Stimulated activated CD8-positive, alpha-beta memory T cell treated with anti-CD3 and anti-CD28 coated beads, Interleukin-7, amount 100 ng/mL, for 24 hours (primary cell): Measurements from ENCODE around the gene ENDOU.

Source experiments
- DNase-seq: peaks from one replicate; pipeline ENCODE4 v3.0.0-alpha.2; 2020; ENCODE audit warnings: low read depth

Gene ENDOU

DNA sequence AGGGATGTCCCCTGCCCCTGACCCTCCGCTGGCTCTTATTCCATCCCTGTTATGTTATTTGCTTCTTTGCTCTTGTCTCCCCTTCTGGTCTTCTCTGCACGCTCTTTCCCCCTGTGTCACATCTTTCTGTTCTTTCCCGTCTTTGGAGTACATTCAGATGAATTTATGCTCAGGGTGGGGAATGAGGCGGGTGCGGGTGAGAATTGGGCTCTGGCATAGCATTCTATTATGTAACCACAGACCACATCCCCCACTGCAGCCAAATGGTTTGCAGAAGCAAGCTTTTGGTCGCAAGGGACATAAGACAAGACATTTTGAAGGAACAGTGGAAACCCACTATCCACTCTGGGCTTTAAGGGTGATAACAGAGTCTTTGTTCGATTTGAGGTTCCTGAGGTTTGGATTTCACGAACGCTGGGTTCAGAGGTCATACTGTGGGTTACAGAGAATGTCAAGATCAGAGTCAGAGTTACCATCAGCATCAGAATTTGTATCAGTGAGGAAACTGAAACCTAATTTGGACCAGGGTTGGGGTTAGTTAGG, 3.8 kb downstream of the ENDOU start:
- DNase-seq = no peak

DNA sequence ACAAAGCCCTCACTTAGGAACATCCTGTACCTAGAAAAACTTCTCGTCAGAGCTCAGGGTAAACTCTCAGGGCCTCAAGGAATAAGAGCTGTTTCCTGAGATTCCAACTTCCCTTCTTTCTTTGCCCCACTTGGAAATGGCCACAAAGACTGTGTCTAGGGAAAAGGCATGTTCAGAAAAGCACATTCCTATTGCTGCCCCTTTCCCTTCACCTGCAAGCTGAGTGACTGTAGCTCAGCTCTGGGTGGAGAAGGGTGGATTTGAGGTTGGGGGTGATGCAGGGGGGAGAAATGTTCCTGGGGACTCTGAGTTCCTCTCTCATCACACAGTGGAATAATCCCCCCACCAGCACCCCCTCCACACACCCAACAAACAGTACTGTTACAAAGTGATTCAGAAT, 6.8 kb downstream of the ENDOU start:
- DNase-seq = no peak

DNA sequence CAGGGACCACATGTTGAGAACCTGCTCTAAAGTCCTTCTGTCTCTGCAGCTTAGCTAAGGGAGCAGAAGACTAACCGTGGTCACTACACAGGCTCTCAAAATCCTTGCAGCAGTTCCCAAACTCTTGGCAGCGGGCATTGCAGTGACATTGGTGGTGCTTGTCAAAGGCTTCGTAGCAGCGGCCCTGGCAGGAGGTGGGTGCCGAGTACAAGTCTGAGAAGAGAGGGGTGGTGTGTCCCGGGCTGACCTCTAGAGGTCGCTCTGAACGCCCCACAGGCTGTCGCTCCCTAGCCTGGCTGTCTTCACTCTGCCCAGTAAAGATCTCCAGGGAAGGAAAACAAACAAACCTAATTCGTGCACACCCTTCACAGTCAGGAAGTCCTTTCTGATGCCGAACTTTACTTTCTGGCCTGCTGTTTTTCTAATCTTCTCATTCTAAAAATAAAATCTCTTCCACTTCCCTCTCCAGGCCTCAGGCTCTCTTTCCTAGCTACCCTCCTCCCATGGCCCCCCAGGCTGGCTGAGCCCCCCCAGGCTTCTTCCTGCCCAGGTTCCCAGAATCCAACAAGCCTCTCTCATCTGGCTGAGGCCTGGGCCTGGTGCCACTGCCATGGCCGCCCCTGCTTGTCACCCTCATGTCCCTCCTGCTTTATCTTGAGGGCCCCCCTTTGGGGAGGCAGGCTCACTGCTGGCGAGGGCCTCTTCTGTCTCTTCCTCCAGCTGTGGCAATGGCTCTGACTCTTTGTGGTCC, 7.7 kb downstream of the ENDOU start:
- no peak for DNase-seq

DNA sequence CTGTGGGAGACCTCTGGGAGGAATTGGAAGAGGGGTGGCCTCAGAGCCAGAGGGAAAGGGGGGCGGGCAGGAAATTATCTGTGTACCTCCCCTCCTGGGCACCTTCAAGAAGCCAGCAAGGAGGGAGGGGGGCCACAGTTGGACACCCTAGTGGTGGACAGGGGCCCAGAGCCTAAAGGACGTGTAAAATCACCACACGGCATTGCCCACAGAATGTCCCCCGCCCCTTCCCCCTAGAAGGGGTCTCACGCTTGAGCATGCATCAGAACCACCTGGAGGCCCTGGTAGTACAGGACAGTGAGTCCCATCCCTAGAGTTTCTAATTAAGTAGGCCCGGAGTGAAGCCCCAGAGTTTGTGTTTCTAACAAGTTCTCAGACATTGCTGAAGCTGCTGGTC, 8.2 kb downstream of the ENDOU start:
- DNase-seq = no peak

DNA sequence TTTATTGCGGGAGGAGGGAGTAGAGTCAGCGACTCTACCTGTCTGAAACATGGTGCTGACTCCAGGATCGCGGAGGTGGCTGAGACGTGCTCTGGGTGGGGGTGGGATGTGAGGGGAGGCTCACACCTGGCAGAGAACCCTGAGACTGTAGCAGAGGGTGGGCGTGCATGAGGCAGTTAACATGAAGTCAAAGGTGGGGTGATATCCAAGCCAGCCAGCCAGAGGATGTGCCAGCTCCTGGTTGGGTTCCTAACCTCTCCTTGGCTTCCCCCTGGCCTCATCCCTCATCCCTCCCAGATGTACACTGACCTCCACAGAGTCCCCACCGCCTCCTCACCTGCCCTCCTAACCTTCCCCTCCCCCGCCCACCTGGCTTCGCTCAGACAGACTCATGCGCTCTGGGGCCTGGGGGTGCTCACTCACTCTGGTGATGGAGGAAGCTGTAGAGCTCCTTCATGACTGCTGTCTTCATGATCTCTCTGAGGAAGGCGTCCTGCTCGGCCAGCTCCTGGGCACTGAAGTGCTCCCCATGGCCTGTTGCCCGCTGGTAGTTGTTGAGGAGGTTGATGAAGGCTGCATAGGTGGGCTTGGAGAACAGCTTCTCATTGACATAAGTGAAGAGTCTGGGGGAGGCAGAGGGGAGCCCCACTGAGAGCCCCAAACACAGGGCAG, 9.3 kb downstream of the ENDOU start:
- DNase-seq = no peak

DNA sequence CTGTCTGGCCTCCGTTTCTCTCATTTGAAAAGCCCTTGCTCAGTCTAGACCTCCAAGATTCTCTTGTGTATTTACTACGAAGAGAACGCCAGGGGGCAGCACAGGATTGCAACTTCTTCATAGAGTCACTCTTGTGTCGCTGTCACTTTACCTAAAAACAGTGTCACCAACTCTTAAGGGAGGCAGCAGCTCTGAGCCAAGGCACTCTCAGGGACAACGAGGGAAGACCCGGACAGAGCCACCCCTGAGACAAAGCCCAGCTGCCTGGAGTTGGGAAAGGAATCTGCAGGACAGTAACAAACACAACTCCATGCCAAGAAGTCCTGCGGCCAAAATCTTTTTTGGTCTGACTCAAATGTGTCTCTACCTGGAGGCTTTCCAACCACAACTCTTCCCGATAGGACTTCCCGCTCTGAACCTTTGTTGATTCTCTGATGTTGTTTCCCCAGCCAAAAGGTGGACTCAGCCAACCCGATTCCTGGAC, 9.9 kb downstream of the ENDOU start:
- peak; percentile 50 for DNase-seq

DNA sequence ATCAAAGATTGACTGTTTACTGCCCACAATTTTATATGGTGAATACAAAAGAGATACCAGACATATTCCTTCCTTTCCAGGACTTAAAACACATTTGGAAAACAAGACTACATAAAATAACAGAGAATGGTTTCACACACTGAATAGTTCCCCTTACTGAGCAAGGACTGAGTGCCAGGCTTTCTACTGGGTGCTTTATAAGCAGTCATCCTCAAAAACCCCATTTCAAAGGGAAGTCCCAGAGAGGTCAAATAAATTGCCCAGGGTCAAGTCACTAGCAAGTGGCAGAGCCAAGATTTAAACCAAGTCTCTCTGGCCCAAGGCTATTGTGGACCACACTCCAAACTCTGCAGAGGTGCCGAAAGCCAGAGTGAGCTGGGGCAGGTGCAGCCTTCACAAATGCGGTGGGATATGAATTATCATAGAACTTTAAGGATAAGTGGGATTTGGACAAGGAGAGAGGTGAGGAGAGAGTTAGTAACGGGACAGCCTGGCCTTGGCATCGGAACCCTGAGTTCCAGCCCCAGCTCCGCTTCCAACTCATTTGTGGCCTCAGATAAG, 10.4 kb downstream of the ENDOU start:
- no peak for DNase-seq

DNA sequence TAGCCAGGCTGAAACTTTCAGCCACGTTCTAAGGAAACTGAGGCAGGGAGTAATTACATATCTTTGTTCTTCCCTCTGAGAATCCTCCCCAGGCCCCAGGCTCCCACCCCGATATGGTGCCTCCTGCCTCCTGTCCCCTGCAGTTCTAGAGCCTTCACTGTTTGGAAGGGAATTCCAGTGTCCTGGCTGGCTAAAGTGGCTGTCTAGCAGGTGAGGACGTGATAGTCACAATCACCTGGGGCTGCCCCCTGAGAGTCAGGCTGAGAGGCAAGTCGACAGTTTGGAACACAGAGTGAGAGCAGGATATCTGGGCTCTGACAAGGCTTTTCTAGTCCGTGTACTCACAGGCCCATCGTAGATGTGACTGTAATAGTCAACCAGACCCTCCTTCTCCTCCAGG, 13.1 kb downstream of the ENDOU start:
- DNase-seq = no peak

DNA sequence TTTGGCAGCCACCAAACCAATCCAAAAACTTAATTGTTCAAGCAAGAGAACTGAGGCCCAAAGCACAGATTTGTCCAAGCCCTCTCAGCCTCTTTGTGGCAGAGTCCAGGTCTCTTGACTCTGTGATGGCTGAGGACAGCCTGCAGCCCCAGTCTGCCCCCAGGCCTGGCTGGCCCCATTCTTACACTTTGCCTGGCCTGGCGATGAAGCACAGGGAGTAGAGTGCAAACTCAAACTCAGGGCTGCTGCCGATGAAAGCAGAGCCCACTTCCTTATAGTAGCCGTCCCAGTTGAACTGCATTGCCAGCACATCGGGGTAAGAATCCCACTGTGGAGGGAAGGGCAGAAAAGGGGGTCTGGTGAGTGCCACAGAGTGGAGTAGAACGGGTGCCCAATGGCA, 13.8 kb downstream of the ENDOU start:
- DNase-seq = no peak

DNA sequence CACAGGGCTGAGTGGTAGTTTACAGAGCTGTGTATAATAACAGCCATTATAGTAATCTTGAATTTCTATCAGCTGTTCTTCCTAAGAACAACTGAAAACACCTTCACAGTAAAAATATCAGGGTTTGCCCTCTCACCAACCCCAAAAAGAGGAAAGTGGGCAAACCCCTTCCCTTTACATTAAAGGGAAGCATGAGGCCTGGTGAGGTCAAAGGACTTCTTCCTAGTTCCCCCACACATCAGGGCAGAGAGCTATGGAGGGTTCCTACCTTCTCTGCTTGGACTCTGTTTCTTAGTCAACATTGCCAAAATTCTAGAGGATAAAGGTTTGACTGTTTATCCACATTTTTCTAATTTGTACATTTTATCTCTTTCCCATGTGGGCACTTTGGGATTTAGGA, 15.0 kb downstream of the ENDOU start:
- DNase-seq = no peak

DNA sequence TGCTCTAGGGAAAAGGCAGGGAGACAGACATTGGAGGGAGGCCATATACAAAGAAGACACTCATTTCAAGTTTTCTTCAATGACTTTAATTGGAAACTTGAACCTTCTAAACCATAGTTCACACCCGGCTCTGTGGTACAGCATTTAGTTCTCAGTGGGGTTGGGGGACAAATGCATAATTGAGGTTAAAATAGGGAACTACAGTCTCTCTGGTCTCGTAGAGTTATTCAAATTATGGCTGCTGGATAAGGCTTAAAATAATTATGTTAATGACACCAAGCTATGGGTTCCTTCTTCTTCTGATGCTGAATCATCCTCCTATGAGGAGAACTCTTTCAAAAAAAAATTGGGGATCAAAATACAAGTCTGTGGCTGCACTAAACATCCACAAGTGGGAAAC, 15.6 kb downstream of the ENDOU start:
- no peak for DNase-seq

DNA sequence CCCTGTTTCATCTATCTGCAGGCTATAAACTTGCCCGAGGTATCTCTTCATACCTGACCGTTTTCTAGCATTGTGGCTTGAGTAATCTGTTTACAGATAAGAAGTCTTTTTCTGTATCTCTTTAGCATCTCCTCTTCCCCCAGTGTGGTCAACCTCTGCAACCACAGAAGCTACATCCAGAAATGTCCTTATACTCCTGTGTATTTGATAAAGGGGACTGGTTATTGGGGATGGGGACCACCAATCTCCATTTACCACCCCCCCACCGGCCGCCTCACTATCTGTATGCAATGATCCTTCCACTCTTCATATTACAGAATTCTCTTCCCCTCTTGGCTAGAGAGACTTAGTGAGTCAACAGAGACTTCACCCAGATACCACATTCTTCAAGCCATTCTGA, 16.1 kb downstream of the ENDOU start:
- DNase-seq = no peak

DNA sequence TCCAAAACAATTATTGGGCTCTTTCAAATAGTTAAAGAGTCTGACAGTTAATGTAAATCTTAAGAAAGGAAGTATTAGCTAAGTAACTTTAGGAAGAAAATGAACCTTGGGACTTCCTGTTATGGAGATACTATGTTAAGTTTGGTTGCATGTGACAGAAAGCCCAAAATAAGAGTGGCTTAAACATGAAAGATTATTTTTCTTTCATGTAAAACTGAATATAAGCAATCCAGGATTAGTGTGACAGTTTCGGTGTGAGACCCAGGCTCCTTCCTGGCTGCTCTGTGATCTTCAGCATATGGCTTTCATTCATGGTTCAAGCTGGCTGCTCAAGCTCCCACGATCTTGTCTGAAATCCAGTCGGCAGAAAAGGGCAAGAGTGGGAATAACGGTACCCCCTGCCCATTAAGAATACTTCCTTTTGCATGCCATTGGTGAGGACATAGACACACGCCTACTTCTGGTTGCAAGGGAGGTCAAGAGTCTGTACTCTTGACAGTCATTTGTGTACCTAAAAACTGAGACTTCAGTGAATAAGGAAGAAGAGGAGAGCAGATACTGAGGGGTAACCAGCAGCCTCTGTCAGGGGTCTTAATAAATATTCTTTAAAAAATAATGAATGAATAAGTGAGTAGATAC, 17.3 kb downstream of the ENDOU start:
- no peak for DNase-seq

DNA sequence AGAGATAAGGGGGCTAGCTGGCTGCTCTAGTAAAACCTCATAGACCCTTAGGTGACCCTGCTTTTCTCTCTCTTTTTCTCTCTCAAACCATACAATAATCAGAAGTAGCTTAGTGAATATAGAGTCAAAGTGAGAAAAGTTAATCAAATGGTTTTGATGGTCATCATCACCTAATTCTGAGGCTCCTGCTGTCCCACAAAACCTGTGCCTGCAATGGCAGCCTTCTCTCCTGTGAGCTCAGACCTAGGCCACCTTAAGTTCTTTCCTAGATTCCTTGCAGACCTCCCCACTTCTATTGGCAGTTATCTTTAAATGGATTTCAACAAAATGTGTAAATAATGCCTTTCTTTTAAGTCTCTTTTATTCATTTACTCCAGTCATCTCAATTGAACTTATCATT, 17.9 kb downstream of the ENDOU start:
- DNase-seq = no peak

DNA sequence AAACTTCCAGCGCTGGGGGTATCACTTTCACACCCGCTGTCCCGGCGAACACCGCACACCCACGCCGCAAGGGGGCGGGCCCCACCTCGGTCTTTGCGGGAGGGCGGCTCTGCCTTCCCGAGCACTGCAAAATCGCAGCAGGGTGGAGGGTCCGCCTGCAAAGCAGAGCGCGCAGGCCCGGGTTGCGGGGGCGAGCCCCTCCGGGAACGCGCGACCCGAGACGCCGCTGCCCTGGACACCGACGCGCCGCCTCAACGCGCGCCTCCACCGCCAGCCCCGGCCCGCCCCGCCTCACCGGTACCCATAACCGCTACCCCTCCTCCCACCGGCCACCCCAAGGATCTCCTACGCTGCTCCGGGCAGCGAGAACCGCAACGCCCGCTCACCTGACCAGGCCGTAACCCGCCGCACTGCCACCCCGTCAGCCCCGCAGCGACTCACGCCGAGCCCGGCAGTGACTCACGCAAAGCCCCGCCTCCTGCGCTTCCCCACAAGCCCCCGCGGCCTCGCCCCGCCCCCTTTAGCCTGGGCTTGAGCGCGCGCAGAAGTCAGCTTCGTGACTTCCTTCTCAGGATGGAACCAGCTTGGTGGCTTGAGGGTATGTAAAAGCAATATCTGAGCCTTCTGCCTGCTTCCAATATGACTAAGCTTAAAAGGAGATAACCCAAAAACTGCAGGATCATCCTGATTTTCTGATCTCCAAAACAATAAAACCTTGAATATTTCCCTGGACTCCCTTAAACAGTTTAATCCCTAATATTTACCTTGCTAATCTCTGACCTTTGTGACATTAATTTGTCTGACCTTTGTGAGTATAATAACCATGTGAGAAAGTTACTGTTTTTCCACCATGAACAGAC, 19.5 kb downstream of the ENDOU start, which contains the start of gene RPAP3:
RPAP3 (minus strand) TSS at position 465 of the 860 bp plus-strand sequence. CDS start 3,190 bp downstream, outside the sequence.
- DNase-seq = peak; percentile 98

DNA sequence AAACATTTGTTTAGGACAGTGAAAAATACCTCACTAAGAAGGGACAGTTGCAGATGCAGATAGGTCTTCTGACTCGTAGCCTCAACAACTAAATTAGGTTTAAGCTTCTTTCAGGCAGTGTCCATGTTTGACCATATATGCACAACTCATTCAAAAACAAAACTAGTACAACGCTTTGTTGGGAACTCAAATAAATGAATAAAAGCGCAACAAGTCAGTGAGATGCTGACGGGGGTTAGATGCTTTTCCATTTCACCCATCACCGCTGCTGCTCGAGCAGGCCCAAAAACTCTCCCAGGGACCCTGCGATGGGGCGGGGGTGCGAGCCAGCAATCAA, 20.1 kb downstream of the ENDOU start:
- no peak for DNase-seq

DNA sequence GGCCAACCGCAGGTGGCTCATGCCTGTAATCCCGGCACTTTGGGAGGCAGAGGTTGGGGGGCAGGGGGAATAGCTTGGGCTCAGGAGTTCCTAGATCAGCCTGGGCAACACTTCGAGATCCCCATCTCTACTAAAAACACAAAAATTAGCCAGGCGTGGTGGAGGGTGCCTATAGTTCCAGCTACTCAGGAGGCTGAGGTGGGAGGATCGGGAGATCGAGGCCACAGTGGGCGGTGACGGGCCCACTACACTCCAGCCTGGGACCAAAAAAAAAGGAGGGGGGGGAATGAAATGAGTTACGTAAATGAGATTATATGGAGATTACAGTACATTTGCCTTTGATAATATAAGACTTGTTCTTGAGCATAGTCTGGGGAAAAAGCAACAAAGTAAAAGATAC, 20.6 kb downstream of the ENDOU start:
- no peak for DNase-seq

DNA sequence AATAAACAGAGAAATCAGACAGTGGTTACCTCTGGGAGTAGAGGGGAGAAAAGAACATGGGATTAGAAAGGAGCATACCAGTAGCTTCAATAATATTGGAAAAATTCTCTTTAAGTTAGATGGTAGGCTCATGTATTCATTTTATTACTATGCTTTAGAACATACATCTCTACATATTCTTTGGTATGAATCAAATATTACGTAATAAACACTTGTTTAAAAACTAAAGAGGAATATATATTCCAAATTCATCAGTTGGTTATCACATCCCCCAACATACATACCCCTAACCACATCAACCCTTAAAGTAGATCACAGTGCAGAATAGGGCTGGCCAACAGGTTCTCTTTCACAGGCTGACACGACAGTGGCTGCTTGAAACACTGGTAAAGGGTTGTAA, 25.0 kb downstream of the ENDOU start:
- no peak for DNase-seq

DNA sequence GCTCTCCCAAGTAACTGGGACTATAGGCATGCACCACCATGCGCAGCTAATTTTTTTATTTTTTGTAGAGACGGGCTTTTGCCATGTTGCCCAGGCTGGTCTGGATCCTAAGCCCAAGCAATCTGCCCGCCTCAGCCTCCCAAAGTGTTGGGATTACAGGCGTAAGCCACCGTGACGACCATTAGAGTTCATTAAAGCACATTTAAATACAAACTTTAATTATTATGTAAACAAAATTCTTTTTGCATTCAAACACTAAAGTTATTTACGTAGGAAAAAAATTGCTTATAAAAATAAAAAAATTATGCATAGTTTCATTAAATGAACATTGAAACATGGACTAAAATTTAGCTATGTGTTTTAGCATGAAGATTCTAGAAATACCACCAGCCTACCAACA, 26.7 kb downstream of the ENDOU start:
- no peak for DNase-seq

DNA sequence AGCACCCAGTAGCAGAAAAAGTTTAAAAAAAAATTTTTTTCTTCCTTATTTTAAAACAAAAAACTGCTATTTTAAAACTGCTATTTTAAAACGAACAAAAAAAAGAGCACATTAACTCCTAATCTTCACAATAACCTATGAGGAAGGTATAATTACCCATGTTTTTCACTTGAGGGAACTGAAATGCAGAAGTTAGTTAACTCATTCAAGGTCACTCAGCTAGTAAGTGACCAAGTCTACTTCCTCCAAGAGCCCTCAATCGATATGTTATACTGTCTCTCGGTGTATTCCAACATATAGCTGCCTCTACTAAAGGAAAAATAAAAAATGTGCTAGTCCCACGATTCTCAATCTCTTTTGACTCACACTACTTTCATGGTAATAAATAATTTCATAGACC, 27.2 kb downstream of the ENDOU start:
- DNase-seq = no peak

DNA sequence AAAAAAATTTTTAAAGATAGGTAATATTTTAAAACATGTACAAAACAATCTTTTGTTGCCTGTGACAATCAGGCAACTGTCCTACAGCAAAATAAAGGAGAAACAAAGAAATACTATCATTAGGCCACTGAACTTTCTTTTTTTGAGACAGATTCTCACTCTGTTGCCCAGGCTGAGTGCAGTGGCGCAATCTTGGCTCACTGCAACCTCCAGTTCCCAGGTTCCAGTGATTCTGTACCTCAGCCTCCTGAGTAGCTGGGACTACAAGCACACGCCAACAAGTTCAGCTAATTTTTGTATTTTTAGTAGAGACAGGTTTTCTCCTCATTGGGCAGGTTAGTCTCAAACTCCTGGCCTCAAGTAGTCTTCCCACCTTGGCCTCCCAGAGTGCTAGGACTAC, 36.1 kb downstream of the ENDOU start:
- no peak for DNase-seq

DNA sequence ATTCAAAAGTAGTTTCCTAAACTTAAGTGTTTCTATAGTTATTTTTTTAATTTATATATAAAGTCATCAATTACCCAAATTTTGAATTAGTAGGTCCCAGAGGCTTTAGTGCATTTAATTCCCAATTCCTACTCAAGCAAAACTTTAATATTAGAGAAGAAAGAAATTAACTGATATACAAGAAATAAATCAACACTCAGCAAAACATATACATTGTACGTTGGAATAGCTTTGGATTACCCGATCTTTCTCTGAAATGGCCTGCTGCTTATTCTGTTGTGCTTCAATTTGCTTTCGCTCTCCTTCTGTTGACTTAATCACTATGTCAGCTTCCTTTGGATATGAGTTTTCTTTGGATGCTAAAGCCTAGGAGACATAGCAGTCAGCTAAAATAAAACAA, 37.7 kb downstream of the ENDOU start:
- no peak for DNase-seq
